GM18867 (cell line): ENCODE results near the gene NCOA7.
"Not testable (repeated sequence)": the region's sequence is repeated elsewhere in the genome, so short reads cannot be mapped to it uniquely, and the experiment has no call there.

ENCODE experiments used
- ATAC-seq: cut with Tn5 transposase; IDR thresholded peaks from one replicate; pipeline ENCODE4 v1.9.1; 2021; ENCODE audit warnings: mild to moderate bottlenecking, moderate library complexity; ENCODE audit not compliant: unreplicated experiment

NCOA7 gene

DNA sequence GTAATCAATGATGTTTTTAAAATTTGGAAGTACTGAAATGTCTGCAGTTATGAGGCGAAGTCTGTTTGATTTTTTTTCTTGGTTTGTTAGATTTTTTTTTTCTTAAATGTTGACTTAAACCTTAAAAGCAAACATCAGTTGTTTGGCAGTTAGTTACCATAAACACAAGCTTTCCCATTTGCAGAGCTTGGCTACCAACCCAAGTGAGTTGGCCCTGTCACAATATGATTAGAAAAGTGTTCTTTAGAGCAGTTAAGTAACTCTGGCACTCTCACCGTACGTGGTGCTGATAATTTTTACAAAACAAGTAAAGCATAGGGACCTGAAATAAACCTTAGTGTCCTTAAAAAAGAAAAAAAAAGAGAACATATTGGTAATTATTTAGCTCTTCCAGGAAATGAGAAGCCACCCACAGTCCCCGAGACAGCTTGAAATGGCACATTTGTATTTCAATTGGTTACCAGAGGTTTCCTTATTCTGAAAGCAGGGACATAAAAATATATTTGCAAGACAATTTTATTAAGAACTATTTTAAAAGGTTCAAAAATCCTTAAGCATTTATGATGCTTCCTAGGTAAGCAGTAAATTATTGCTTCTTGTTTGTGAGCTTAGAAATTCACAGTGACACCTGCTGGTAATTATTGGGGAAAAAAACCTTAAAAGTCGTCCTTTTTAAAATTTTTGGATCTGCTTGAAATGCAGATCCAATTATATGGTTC is 37.4 kb upstream of the NCOA7 start:
- no peak for ATAC-seq

DNA sequence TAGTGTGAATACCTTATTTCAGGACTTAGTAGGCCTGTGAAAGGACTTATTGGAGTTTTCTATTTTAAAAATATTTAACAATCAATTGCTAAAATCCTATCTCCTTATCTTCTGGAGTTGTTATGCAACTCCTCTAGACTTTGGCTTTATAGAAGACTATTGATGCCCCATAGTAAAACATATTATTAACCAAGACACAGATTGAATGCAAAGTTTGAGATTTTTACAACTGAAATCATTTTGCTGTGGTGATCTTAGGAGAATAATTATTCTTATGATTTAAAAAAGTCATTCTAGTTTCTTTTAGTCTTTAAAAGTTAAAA is 36.9 kb upstream of the NCOA7 start:
- no peak for ATAC-seq

DNA sequence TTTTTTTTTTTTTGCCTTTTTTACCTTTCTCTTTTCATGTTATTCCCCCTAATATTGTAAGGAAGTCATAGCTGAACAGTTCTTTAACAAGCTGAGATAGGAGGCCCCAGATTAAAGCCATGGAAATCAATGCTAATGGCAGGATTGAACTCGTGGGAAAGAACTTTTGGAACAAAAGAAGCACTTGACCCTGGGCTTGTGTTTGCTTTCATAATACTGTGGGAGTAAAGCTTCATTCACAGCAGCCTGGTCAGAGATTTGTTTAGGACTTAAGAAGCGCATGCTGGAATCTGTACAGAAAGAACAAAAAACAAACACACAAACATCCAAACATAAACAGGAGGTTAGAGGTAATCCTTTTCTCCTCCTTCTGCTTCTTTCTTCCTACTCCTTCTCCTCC is 36.2 kb upstream of the NCOA7 start:
- no peak for ATAC-seq

DNA sequence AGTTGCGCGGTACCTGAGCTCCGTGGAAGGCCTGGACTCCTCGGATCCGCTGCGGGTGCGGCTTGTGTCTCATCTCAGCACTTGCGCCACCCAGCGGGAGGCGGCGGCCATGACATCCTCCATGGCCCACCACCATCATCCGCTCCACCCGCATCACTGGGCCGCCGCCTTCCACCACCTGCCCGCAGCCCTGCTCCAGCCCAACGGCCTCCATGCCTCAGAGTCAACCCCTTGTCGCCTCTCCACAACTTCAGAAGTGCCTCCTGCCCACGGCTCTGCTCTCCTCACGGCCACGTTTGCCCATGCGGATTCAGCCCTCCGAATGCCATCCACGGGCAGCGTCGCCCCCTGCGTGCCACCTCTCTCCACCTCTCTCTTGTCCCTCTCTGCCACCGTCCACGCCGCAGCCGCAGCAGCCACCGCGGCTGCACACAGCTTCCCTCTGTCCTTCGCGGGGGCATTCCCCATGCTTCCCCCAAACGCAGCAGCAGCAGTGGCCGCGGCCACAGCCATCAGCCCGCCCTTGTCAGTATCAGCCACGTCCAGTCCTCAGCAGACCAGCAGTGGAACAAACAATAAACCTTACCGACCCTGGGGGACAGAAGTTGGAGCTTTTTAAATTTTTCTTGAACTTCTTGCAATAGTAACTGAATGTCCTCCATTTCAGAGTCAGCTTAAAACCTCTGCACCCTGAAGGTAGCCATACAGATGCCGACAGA is 31.4 kb upstream of the NCOA7 start:
- peak; percentile 72 for ATAC-seq

DNA sequence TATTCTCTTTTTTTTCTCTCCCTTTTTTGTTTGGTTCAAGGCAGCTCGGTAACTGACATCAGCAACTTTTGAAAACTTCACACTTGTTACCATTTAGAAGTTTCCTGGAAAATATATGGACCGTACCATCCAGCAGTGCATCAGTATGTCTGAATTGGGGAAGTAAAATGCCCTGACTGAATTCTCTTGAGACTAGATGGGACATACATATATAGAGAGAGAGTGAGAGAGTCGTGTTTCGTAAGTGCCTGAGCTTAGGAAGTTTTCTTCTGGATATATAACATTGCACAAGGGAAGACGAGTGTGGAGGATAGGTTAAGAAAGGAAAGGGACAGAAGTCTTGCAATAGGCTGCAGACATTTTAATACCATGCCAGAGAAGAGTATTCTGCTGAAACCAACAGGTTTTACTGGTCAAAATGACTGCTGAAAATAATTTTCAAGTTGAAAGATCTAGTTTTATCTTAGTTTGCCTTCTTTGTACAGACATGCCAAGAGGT is 30.8 kb upstream of the NCOA7 start:
- no peak for ATAC-seq

DNA sequence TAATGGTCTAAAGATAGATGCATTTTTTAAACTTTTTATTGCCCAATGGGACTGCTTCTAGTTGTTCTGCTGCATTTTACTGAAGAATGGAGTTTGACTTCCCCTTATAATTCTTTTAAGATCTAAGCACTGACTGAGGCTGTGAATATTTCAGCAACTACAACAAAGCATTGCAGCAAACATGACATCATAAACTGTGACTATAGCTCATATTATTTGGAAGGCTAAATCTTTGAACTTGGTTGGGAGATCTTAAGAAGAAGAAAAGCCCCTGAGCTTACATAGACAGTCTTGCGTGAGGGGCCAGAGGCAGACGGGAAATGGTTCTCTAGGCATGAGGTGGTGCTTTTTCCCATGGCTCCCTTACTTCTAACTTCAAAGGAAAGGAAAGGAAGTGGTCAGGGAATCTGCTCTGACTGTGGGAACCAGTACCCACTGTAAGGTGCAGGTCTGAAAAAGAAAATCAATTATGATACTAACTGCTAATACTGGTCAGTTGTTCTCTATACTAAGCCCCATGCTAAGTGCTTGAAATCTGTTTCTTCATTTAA is 26.6 kb upstream of the NCOA7 start:
- ATAC-seq, result no peak

DNA sequence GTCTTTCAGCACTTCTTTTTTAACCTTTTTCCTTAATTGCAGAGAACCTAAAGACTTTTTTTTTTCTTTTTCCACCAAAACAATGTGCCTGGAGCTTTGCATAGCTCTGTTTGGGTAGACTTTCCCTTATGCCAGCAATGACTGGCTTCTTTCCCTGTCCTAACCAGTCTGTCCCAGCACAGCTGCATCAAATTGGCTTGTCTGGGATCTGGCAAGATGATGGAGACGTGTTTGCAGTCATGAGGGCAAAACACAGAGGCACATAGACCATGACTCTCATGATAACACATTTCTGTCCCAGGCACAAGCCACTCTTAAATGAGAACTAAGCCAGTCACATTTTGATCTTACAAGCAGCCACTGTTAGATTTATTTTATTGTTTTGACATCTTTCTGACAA is 24.8 kb upstream of the NCOA7 start:
- no peak for ATAC-seq

DNA sequence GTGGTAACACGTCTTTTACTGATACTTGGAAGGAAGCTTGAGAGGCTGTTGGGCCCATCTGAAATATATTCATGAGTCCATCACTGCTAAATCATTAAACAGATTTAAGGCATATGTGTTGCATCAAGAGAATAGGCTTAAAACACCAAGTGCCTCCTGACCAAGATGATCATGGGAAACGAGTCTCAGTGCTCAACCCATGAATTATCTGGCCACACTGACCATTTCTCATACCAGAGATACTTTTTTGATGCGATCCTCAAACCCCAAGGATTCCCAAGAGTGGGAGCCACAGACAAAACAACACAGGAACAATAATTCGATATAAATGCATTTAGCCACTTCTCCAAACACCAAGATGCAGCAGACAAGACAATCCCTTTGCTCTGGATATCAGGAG is 24.1 kb upstream of the NCOA7 start:
- ATAC-seq, result no peak

DNA sequence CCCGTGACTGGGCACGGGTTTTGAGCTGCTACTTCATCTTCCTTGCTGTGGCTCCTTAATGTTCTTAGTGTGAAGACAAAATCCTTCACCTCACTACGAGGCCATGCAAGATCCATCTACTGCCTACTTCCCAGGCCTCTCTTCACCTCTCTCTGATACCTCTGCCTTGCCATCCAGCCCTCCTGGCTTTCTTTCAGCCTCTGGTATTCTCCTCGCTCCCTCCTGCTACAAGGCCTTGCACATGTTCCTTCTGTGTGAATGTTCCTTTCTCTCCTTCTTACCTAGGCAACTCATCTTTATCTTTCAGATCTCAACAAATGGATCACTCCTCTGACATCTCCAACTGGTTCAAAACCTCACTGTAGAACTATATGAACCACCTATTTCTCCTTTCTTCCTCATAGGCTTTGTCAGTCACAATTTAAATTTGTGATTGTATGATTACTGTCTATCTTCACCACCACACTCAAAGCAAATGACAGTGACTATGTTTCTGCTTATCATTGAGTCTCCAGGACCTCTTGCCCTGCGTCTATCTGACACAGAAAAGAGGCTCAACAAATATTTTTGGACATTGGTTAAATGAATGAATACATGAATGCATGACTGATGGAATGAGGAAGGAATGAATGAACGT is 21.5 kb upstream of the NCOA7 start:
- ATAC-seq, result no peak

DNA sequence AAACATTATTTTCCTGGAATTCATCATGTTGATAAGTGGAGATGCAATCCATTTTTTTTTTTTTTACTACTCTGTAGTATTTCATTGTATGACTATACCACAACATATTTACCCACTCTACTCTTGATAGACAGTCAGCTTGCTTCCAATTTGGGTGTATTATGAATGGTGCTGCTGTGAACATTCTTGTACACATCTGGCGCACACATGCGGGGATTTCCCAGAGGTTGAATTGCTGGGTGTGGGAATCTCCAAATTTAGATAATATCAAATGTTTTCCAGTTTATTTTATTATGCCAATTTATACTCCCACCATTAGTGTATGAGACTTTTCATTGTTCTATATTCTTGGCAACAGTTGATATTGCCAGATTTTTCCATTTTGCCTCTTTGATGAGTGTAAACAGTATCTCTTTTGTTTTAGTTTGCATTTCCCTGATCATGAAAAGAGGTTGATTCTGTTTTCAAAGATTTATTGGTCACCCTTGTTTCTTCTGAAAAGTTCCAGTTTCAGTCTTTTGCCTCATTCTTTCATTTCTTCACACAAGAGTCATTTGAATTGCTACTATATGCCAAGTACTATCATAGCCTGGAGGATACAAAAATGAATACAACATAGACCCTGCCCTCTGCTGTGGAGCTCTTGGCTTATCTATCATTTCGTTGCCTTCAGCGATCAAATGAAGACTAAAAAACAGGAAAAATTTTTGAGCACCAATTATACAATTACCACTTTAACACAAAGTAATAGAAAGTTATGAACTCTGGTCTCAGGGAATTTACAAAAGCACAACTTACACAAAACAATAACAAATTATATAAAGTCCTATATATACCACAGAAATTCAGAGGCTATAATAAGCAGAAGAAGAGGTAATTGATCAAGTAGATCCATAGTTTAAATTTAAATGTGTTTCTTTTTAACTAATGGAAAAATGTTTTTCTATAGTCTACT is 17.1 kb upstream of the NCOA7 start:
- no peak for ATAC-seq

DNA sequence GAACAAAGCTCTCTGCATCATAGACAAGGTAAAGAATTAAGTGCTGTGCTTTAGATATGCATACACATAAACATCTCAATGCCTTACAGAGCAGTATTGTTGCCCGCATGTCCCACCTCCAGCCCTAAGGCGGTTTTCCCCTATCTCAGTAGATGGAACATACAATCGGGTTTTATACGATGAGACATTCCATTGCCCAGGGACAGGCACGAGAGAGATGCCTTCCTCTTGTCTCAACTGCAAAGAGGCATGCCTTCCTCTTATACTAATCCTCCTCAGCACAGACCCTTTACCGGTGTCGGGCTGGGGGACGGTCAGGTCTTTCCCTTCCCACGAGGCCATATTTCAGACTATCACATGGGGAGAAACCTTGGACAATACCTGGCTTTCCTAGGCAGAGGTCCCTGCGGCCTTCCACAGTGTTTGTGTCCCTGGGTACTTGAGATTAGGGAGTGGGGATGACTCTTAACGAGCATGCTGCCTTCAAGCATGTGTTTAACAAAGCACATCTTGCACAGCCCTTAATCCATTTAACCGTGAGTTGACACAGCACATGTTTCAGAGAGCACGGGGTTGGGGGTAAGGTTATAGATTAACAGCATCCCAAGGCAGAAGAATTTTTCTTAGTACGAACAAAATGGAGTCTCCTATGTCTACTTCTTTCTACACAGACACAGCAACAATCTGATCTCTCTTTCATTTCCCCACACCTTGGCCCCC is 14.5 kb upstream of the NCOA7 start:
- not testable (repeated sequence) for ATAC-seq

DNA sequence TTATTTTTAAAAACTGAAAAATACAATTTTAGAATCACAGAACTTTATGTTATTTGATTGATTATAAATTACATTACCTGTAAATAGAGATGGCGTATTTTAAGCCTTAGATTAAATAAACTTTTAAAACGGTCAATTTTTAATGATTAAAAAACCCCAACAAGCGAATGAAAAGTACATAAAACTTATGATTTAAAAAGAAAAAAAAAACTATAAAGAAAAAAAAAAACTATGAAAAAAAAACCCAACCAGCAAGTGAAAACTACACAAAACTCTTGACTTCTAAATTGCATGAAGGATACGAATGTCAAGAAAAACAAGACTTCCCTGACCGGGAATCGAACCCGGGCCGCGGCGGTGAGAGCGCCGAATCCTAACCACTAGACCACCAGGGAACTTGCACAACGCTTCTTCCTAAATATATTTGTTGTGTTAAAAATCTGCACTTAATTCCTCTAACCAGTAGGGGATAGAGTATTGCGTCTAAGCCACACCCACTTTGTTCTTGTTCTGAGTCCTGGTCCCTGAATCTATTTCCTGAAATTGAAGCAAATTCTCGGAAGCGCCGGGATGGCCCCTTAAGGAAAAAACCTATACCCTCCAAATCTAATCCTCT is 10.7 kb upstream of the NCOA7 start:
- peak; percentile 81 for ATAC-seq

DNA sequence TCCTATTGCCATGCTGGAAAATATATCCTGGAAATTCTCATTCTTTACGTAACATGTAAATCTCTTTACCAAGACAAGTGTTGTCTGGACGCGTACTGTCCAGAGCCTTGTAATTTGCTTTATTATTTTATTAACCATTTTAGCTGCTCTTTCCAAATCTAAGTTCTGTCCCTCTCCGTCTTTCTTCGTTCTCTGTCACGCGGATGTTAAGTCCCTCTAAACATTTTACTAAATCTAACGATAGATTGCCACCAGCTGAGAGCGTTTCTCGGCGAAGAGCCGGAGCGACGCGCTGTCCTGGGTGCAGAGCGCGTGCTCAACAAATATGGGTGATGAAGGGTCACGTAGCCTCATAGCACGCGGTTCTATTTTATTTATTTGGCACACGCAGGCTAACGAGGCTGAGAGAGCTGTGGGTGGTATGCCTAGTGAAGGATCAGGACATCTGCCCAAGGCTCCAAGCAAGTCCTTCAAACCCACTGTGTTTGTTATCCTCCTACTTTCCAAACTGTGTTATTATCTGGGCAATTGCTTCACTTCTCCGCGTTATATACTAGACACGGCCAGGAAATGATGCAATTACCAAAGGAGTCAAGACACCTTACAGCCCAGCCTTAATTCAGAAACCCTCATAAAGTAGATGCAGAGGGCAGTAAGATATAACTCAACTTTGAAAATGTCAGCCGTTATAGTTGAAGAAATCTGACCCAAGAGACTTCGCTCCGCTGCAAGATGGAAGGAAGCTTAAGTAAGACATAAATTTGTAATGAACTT is 10.0 kb upstream of the NCOA7 start:
- ATAC-seq, result peak; percentile 74

DNA sequence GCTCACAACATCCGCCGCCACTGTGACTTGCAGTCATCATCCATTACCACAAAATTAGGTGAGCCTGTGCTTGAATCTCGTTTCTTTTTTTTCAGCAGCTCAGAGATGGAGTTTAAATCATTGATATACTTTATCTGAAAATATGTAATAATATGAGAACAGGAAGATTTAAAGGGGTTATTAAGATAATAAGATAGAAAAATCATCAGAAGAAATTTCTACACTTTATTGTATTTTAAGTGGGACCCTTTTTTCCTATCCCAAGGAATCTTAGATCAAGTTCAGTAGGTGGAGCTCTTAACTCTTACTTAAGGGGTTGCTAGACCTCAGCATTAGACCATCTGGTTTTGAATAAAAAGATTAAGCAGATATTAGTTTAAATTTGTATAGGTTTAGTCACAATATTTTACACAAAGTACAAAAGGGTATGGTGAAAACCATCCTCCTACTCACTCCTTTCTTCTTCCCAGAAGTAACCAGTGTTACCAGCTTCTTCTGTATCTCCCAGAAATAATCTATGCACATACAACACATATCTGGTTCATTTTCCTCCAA is 9.4 kb upstream of the NCOA7 start:
- peak; percentile 42 for ATAC-seq

DNA sequence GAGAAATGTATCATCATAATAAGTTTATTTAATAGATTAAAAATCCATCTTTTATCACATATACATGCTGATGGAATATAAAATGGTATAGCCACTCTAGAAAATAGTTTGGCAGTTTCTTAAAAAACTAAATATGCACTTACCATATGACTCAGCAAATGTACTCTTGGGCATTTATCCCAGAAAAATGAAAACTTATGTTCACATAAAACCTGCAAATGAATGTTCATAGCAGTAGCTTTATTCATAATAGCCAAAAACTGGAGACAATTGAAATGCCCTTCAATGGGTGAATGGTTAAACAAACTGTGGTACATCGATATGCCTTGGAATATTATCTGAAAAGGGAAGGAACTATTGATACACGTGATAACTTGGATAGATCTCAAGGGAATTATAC is 6.4 kb upstream of the NCOA7 start:
- ATAC-seq, result no peak

DNA sequence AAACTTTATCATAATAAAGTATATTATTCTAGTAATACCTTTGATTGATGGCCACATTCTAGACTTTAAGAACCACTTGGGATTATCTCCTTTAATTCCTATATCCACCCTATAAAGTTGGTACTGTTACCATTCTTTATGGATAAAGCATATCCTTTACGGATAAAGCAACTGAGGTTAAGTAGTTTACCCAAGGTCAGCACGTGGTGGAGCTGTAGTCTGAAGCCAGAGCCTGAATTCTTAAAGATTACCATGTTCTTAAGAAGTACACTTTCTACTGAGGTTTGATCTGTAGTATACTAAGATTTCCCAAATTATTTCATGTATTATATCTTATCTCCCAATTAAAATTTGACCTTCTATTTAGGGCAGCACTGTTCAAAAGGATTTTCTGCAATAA is 3.0 kb upstream of the NCOA7 start:
- no peak for ATAC-seq

DNA sequence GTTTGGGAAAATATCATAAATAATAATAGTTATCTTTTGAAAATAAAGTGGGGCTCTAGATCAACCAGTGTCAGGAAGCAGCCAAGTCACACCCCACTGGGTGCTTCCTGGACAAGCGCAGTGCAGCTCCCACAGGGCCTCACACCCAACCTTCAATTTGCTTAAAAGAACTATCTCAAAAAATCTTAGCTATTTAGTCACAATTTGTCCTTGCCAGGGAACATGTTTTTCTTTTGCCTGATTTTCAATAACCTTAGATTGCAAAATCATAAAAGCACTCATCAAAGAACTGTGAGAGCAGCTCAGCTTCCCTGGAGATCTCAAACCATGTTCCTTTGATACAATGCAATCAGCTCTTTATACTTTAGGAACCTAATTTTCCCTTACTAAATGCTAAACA is 1.6 kb upstream of the NCOA7 start:
- no peak for ATAC-seq

DNA sequence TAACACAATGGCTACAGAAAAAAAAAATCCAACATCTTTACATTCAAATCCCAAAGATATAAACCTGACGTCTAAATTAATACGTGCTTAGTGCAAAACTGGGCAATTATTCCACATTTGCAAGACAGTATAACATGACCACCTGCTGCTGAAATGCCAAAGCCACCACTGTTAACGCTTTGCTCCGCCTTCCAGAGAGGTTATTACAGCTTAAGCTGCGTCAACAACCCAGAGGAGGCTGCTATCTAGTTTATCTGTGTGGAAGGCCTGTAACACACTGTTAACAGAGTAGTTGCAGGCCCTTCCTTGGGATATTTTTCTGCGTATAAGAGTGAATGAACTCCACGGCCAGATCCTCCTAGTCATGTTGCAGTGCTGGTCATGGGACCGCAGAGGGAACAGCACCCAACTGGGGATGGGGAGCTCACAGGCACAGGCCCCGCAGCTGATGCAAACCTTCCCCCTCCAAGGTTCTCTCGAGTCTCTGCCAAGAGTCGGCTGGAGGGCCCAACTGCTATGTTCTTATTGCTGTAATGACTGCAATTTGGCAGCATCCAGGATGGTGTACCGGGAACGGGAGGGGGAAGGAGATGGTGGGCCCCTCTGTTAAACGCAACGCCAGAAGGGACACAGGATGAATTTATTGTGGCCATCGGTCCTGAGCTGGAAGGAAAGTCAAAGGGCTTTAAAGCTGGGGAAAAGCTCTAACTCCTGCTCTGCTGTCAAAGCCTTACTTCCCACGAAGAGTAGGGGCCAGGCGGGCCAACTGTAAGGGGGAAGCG is 993 bp upstream of the NCOA7 start:
- peak; percentile 29 for ATAC-seq
